Measurements from ENCODE around the gene TEX13D.

TEX13D gene

DNA sequence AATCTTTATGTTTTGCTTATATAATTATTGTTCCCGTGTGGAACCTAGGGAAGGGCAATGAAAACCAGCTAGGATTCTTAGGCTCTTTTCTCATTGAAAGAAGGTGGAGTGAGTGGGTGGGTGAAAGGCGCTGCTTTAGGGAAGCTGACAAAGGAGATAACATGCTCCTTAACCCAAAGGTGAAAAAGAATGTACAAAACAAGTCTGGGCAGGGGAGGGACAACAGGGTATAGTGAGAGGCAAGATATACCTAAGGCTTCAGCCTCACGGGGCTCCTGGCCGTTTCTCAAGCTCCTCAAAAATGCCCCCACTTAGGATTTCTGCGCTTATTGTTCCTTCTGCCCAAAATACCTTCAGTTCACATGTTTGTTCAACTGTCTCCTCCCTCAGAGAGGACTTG, 15.7 kb downstream of the TEX13D start:
- no peak for DNase-seq (ENCODE audit: low spot score)

DNA sequence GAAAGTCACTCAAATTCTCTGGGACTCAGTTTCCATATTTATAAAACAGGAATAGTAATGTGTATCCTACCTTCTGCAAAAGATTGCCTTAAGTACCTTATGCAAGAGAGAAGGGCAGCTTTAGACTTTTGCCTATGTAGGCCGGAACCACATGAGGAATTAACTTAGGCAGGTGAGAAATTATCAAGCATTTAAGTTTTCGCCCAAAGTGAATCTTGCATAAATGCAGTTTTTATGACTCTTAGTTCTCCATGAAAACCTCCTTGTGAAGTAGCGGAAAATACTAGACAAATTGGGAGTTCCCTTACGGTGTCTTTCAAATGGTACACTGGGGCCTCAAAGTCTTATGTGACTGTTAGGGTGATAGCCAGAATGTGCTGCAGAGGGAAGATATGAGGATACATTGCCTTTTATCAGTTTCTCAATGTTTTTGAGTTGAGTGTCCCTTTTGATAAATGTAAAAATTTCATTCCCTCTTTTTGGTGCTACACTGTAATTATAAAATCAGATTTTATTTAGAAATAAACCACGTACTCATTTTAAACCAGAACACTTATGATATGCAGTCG, 16.5 kb downstream of the TEX13D start:
- DNase-seq (ENCODE audit: low spot score), result no peak

DNA sequence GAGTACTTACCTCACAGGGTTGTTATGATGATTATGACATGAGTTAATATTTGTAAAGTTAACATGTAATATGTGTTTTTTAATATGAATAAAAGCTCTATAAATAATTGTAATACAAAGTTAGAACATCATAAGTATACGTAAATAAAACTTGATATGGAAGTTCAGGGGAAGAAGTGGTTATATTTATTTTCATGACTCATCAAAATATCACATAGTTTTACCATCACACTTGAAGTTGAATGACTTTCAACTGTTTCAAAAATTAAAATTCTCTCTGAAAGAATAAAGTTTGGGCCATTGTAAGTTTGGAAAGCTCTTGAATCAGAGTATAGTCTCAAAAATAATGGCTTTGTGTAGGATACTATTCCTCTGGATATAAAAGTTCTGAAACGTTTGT, 22.2 kb downstream of the TEX13D start:
- no peak for DNase-seq (ENCODE audit: low spot score)

DNA sequence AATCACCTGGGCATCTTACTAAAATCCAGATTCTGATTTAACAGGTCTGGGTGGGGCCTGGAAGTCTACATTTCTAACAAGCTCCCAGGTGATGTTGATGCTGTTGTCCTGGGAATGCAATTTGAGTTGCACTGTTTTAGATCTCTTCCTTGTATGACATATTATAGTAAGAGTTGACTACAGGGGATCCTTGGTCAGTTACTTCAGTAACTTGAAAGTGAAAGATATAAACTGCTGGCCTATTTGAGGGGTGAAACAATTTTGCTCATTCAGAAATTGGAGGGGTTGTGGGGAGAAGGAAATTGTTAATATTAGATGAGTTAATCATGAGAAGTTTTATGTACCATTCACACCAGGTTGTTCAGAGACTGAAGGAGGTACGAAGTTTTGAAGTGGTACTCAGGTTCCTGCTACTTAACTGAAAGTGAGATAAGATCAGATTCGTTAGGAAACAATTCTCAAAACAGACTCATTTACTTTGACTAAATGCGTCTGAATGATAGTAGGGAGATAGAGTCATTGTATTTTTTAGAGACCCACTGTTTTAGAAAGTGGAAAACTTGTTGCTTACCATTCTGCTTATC, 26.4 kb downstream of the TEX13D start:
- no peak for DNase-seq (ENCODE audit: low spot score)

DNA sequence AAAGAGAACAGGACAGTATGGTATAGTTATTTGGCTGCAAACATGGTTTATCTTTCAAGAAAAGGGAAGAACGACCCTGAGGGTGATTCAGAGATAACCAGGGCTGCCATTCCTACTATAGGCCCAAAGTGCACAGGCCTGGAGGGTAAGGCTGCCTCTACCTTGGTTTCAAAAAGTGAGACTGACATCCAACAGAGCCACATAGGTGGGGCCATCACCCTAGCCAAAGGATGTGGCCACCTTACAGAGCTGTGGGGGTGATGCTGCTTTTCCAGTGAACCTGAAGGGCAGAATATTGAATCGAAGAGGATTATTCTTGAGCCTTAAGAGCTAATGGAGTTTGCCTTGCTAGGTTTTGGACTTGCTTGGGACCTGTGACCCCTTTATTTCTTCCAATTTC, 29.6 kb downstream of the TEX13D start:
- no peak for DNase-seq (ENCODE audit: low spot score)

DNA sequence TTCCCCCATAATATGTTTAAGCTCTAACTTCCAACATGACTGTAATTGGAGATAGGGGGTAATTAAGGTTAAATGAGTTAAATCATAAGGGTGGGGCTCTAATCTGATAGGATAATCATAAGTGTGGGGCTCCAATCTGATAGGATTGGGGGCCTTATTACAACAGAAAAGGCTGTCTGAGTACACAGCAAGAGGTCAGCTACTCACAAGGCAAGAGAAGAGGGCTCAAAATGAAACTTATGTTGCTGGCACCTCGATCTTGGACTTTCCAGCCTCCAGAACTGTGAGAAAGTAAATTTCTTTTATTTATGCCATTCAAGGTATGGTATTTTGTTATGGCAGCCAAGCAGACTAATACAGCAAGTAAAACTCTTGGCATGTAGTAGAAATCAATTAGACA, 30.3 kb downstream of the TEX13D start:
- no peak for DNase-seq (ENCODE audit: low spot score)

DNA sequence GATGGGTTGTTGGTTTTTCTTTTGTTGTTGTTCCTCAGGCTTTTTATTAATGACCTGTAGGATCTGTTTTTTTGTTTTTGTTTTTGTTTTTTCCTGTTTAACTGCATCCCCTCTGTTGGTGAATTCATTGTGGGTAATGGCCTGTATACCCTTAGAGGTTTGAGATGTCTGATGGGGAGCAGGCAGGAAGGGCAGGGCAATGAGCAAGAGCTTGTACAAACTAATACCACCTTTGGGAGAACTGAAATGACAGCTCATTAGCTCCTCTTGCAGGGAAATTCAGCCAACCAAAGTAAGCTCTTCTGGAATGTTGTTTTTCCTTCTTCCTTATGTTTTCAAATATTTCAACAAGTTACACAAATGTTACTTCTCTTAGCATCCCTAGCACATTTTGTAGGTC, 37.3 kb downstream of the TEX13D start:
- no peak for DNase-seq (ENCODE audit: low spot score)

DNA sequence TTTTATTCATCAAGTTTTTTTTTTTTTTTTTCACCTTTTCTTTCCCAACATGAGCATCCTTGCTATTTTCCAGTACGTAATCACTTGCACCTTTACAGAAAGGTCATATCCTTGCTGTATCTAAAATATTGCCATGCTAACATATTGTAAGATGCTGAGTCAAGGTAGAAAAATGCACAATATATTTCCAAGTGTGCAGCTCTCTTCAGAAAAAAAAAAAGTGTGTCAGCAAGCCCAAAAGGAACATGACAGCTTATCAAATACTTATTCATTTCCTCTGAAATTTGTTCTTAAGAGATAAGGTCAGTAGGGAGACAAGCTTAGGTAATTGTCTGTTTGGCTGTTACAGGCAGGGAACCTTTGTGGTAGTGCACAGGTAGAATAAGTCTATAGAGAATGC, 40.9 kb downstream of the TEX13D start:
- no peak for DNase-seq (ENCODE audit: low spot score)

DNA sequence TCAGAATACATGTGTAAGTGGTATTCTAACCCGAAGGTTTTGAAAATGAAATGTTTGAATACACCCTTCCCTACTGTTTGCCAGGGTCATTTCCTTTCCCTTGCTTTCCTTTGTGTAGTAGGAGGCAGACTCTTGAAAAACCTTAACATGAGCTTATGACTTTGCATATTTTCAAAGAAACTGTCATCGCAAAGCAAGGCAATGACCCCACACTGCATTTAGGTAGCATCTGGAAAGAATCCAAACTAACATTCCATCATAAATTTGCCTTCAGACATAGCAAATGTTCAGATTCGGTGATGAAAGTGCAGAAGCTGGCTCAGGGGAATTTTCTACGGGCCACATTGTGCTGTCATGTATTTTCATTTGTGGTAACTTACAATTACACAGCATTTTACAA, 46.2 kb downstream of the TEX13D start:
- DNase-seq (ENCODE audit: low spot score), result no peak

DNA sequence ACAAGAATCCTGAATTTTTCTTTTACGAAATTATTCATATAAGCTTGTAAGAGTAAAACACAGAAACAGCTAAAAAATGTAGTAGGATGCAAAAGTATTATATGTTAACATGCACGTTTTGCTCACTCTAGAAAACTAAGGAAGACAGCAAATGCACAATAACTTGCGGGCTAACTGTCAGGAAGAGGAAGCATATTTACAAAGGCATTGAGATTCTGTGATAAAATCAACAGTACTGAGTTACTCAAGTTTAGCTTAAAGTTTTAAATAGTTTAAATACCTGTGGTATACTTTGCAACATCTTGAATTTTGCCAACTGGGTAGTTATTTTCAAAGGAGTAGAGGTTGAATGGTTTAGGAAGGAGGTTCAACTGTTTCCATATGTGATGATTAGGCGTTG, 50.9 kb downstream of the TEX13D start:
- DNase-seq (ENCODE audit: low spot score), result no peak

DNA sequence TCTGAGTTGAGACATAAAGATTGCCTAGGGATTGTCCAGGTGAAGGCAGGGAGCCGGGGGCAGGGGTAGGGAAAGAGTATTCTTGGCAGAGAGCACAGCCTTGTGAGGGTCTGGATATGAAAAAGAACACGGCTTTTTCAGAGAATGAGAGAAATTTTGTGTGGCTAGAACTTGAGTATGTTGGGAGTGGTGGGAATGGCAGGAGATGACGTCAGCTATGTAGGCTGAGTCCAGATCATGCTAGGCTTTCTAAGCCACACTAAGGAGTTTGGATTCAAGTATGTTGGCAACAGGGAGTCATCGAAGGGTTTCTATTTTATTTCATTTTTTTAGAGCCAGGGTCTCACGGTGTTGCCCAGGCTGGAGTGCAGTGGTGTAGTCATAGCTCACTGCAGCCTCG, 53.9 kb downstream of the TEX13D start:
- DNase-seq (ENCODE audit: low spot score), result no peak
